Activated naive CD8-positive, alpha-beta T cell treated with anti-CD3 and anti-CD28 coated beads, Interleukin-2, amount 50 U/mL, for 24 hours (primary cell): Measurements from ENCODE around the gene FERMT1.

Experiments
- ATAC-seq: fragments of 150-1000 bp; cut with Tn5 transposase; one replicate; pipeline ENCODE4 v1.10.0; 2021
- DNase-seq: peaks from one replicate; pipeline ENCODE4 v3.0.0; 2021
- H3K27ac Mint-ChIP-seq: one replicate; pipeline ENCODE4 v1.8.0; 2021; ENCODE audit warnings: mild to moderate bottlenecking, mixed read lengths
- H3K27me3 Mint-ChIP-seq: one replicate; pipeline ENCODE4 v1.8.0; 2021; ENCODE audit warnings: mixed read lengths
- H3K36me3 Mint-ChIP-seq: one replicate; pipeline ENCODE4 v1.8.0; 2021; ENCODE audit warnings: low read depth, mixed read lengths
- H3K4me1 Mint-ChIP-seq: one replicate; pipeline ENCODE4 v1.8.0; 2021; ENCODE audit warnings: mixed read lengths
- H3K4me3 Mint-ChIP-seq: one replicate; pipeline ENCODE4 v1.8.0; 2021; ENCODE audit warnings: mild to moderate bottlenecking, moderate library complexity, mixed read lengths
- H3K9me3 Mint-ChIP-seq: one replicate; pipeline ENCODE4 v1.8.0; 2021; ENCODE audit warnings: mixed read lengths

The FERMT1 gene

GRCh38 chr20:6100246-6100645, 22.6 kb downstream of the FERMT1 start:
- no peak for DNase-seq
- Mint-ChIP-seq H3K36me3 (no peaks in the 10 kb centered on the region), H3K4me3 (no peak overlapping the region), H3K27me3 (peaks cover 4% of the 10 kb centered on the region), H3K27ac (no peak overlapping the region), H3K9me3 (no peaks in the 10 kb centered on the region), H3K4me1 (no peaks in the 10 kb centered on the region)
- no peak for ATAC-seq

GRCh38 chr20:6099819-6100218, 23.0 kb downstream of the FERMT1 start:
- ATAC-seq (no peak), DNase-seq (no peak)
- no peaks in the 10 kb centered on the region for H3K36me3 Mint-ChIP-seq
- peaks cover 4% of the 10 kb centered on the region for H3K27me3 Mint-ChIP-seq
- H3K9me3 Mint-ChIP-seq = no peaks in the 10 kb centered on the region
- H3K4me3 Mint-ChIP-seq = no peak overlapping the region
- no peak overlapping the region for H3K27ac Mint-ChIP-seq
- no peaks in the 10 kb centered on the region for H3K4me1 Mint-ChIP-seq

DNA sequence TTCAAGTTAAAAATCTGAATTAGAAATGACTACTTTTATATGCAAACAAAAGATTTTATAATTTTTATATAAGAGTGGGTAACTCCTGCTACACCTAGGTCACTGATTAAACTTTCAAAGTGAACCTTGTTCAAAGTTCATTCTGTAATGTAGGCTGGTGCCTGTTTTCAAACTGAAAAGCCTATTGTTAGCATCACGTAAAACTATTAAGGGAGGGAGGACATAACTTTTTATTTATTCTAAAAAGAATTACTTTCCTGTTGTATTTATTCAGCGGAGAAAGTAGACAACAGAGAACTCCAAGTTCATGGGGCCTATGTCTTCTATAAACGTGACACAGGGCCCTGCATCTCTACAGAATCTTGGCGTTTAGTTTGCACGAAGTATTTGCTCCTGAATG, 27.4 kb downstream of the FERMT1 start:
- Mint-ChIP-seq H3K9me3 (no peaks in the 10 kb centered on the region), H3K27me3 (peaks cover 2% of the 10 kb centered on the region), H3K4me1 (no peaks in the 10 kb centered on the region), H3K27ac (no peak overlapping the region), H3K36me3 (no peaks in the 10 kb centered on the region), H3K4me3 (no peak overlapping the region)
- ATAC-seq (no peak), DNase-seq (no peak)

GRCh38 chr20:6094565-6094964, 28.3 kb downstream of the FERMT1 start:
- ATAC-seq (no peak), DNase-seq (no peak)
- Mint-ChIP-seq H3K9me3 (no peaks in the 10 kb centered on the region), H3K36me3 (no peaks in the 10 kb centered on the region), H3K27me3 (peaks cover 3% of the 10 kb centered on the region), H3K27ac (no peak overlapping the region), H3K4me3 (no peak overlapping the region), H3K4me1 (no peaks in the 10 kb centered on the region)

DNA sequence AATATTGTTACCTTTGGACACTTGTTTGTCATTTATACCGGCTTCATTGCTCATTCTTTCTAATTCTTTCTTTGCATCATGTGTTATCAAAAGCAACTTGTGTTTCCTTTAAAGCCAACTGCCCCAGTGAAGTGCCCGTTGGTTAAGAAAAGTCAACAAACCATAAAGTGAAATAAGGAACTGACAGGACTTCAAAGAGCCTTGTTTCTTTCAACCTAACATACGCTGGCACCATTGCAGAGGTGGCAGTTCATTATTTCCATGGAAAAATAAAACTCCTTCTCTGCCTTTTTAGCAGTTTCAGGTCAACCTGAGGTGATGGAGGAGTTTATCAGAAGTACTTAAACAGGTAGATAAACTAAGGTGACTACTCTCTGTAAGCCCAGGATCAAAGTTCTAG, 28.8 kb downstream of the FERMT1 start:
- no peak for DNase-seq

DNA sequence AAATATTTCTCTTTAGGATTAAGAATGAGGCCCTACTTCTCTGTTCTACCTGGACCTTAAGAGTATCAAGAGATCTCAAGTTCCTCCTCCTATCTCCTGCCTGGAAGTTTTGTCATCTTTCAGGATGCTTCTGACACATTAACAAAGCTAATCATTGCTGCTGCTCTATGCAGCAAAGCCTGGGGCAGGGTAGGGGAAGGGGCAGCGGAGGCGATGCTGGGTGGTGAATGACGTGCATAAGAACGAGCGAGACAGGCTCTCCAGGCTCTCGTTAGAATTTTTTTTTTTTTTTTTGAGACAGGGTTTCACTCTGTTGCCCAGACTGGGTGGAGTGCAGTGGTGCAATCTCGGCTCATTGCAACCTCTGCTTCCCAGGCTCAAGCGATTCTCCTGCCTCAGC, 31.2 kb downstream of the FERMT1 start:
- DNase-seq = no peak
- Mint-ChIP-seq H3K27me3 (peaks cover 3% of the 10 kb centered on the region), H3K9me3 (no peaks in the 10 kb centered on the region), H3K36me3 (no peaks in the 10 kb centered on the region), H3K27ac (no peak overlapping the region), H3K4me3 (no peak overlapping the region), H3K4me1 (no peaks in the 10 kb centered on the region)
- ATAC-seq = no peak

More for the DNA sequence above, 28.8 kb downstream of the FERMT1 start:
- no peaks in the 10 kb centered on the region for H3K9me3 Mint-ChIP-seq
- H3K27me3 Mint-ChIP-seq = peaks cover 3% of the 10 kb centered on the region
- no peaks in the 10 kb centered on the region for H3K36me3 Mint-ChIP-seq
- no peak overlapping the region for H3K27ac Mint-ChIP-seq
- ATAC-seq = no peak
- H3K4me3 Mint-ChIP-seq = no peak overlapping the region
- H3K4me1 Mint-ChIP-seq = no peaks in the 10 kb centered on the region

DNA sequence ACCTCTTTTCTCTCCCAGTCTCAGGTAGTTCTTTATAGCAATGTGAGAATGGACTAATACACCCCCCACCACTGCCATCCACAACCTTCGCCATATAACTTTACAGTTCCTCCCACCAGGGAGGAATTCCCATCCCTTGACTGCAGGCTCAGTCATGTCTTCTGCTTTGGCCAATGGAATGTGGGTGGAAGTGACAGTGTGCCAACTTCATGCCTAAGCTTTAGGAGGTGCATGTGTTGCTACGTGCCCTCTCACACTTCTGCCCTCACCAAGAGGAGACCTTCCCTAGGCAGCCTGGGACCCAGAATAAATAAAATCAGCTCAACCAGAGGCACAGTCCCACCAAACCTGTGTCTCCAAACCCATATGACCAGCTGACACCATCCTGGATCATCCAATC, 36.0 kb downstream of the FERMT1 start:
- H3K27ac Mint-ChIP-seq = no peak overlapping the region
- H3K4me3 Mint-ChIP-seq = no peak overlapping the region
- no peak for DNase-seq
- no peaks in the 10 kb centered on the region for H3K9me3 Mint-ChIP-seq
- no peak for ATAC-seq
- no peaks in the 10 kb centered on the region for H3K36me3 Mint-ChIP-seq
- H3K27me3 Mint-ChIP-seq = peaks cover 3% of the 10 kb centered on the region
- H3K4me1 Mint-ChIP-seq = no peaks in the 10 kb centered on the region

GRCh38 chr20:6083926-6084325, 38.9 kb downstream of the FERMT1 start:
- ATAC-seq = no peak
- Mint-ChIP-seq H3K36me3 (no peaks in the 10 kb centered on the region), H3K9me3 (no peaks in the 10 kb centered on the region), H3K4me3 (no peak overlapping the region), H3K4me1 (no peaks in the 10 kb centered on the region), H3K27ac (no peak overlapping the region), H3K27me3 (no peaks in the 10 kb centered on the region)
- no peak for DNase-seq

DNA sequence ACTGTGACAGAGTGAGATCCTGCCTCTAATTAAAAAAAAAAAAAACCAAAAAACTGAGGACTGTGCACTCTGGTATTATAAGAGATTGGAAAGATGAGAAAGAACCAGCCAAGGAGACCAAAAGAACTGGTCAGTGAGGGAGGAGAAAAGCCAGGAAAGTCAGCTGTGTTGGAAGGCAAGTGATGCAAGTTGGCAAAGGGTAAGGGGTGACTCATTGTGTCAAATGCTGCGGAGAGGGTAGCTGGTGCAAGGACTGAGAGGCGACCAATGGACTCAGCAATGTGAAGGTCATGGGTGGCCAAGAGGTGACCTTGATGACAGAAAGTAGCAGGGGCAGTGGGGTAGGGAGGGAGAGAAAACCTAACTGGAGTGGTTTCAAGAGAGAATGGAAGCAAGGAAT, 41.6 kb downstream of the FERMT1 start:
- no peak for ATAC-seq
- DNase-seq = no peak
- Mint-ChIP-seq H3K36me3 (no peaks in the 10 kb centered on the region), H3K4me3 (no peak overlapping the region), H3K27ac (no peak overlapping the region), H3K9me3 (no peaks in the 10 kb centered on the region), H3K4me1 (no peaks in the 10 kb centered on the region), H3K27me3 (no peaks in the 10 kb centered on the region)

- Mint-ChIP-seq H3K27me3 (peaks cover 2% of the 10 kb centered on the region), H3K4me3 (no peak overlapping the region), H3K27ac (no peak overlapping the region), H3K4me1 (peaks cover 2% of the 10 kb centered on the region), H3K36me3 (no peaks in the 10 kb centered on the region), H3K9me3 (no peaks in the 10 kb centered on the region)
- no peak for DNase-seq
- ATAC-seq = no peak
Observed at GRCh38 chr20:6079016-6079415, 43.8 kb downstream of the FERMT1 start.

GRCh38 chr20:6075428-6076219, 47.2 kb downstream of the FERMT1 start:
- peaks cover 2% of the 10 kb centered on the region for H3K4me1 Mint-ChIP-seq
- no peak overlapping the region for H3K27ac Mint-ChIP-seq
- H3K4me3 Mint-ChIP-seq = no peak overlapping the region
- ATAC-seq (no peak), DNase-seq (no peak)
- peaks cover 2% of the 10 kb centered on the region for H3K27me3 Mint-ChIP-seq
- H3K36me3 Mint-ChIP-seq = no peaks in the 10 kb centered on the region
- no peaks in the 10 kb centered on the region for H3K9me3 Mint-ChIP-seq

DNA sequence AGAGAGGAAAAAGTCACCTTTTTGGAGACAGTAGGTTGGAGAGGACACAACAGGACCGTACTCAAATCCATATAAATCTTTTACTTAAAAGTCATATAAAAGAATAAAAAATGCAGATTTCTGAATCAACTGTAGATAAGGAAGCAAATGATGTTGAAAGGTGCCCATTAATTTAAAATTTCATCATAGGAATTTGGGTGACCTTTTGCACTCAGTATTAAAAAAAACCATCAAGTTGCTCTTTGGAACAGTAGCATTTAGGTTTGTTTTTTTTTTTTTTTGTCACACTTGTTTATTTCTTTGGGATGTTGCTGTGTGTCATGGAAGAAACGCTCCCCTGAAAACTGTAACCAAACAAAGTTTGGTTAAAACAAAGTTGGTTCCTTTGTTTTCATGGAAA, 48.0 kb downstream of the FERMT1 start:
- Mint-ChIP-seq H3K27ac (no peak overlapping the region), H3K9me3 (no peaks in the 10 kb centered on the region), H3K4me3 (no peak overlapping the region), H3K4me1 (peaks cover 2% of the 10 kb centered on the region), H3K36me3 (no peaks in the 10 kb centered on the region), H3K27me3 (peaks cover 2% of the 10 kb centered on the region)
- DNase-seq (no peak), ATAC-seq (no peak)

DNA sequence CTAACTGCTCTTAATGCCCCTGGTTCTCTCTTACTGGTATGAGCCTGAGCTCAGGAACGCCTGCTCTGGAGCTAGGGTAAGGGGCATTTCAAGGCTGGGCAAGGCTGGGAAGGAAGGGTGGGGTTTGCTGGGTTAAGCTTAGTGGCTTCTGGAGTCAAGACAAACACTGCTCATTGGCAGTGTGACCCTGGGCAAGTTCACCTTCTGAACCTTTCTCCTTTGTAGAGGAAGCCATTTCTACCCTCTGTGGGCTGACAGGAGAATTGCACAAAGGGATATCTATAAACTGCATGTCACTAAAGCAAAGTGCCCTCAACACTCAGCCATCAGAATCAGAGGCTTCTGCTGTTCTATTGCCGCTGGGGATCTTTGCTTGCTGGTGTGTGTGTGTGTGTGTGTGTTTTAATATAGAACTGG, 48.7 kb downstream of the FERMT1 start:
- H3K27me3 Mint-ChIP-seq = peaks cover 2% of the 10 kb centered on the region
- H3K36me3 Mint-ChIP-seq = no peaks in the 10 kb centered on the region
- ATAC-seq = peak; percentile 57
- peak overlapping the region; percentile 13 for H3K27ac Mint-ChIP-seq
- DNase-seq = no peak
- H3K4me3 Mint-ChIP-seq = no peak overlapping the region
- no peaks in the 10 kb centered on the region for H3K9me3 Mint-ChIP-seq
- H3K4me1 Mint-ChIP-seq = peaks cover 2% of the 10 kb centered on the region

- H3K9me3 Mint-ChIP-seq = no peaks in the 10 kb centered on the region
- H3K27ac Mint-ChIP-seq = no peak overlapping the region
- DNase-seq = no peak
- H3K4me1 Mint-ChIP-seq = peaks cover 2% of the 10 kb centered on the region
- H3K27me3 Mint-ChIP-seq = peaks cover 2% of the 10 kb centered on the region
- H3K4me3 Mint-ChIP-seq = no peak overlapping the region
- H3K36me3 Mint-ChIP-seq = no peaks in the 10 kb centered on the region
- no peak for ATAC-seq
Observed at GRCh38 chr20:6070829-6071695, 51.8 kb downstream of the FERMT1 start.

- no peak for ATAC-seq
- Mint-ChIP-seq H3K27me3 (peaks cover 2% of the 10 kb centered on the region), H3K4me3 (no peak overlapping the region), H3K36me3 (no peaks in the 10 kb centered on the region), H3K27ac (no peak overlapping the region), H3K4me1 (no peaks in the 10 kb centered on the region), H3K9me3 (no peaks in the 10 kb centered on the region)
- no peak for DNase-seq
Observed at GRCh38 chr20:6069669-6070068, 53.2 kb downstream of the FERMT1 start.
